Measurements from ENCODE around the gene CAMKMT. TPM values are rescaled to one million over a fixed set of nuclear protein-coding genes. Genes with fewer than 3 reads are reported as not detected.

CAMKMT gene
- total and polyA plus RNA-seq, 9 of the 15 experiments (the other 6 are each of a cell fraction or from before 2014, with no cell fraction given) = 1.6 to 15.3 (median 7.4) TPM

DNA sequence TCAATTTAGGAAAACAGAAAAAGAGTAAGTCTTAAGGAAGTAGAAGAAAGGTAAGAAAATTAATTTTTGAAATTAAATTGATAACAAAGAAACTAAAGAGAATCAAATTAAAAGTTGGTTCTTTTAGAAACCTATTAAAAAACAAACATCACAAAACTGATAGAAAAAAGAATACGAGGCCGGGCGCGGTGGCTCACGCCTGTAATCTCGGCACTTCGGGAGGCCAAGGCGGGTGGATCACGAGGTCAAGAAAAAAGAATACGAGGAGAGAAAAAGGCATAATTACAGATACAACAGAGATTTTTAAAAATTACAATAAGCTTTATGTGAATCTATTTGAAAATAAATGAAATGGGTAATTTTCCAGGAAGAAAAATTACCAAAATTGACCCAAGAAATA, 12.2 kb upstream of the CAMKMT start:
- no peak overlapping the region for H3K4me3 ChIP-seq
- FAIRE-seq = no peak

More for the DNA sequence above, 12.2 kb upstream of the CAMKMT start:
- Histone ChIP-seq H2AFZ (ENCODE audit: low read depth, low read length) (no peak overlapping the region), H4K20me1 (replicated peaks; ENCODE audit: control insufficient read depth, insufficient read depth, low read length) (no peaks in the 10 kb centered on the region), H3K9me3 (replicated peaks; ENCODE audit: control insufficient read depth, insufficient read depth, low read depth, low read length) (no peaks in the 10 kb centered on the region), H3K27ac (ENCODE audit: extremely low read depth, low read depth, low read length) (no peak overlapping the region), H3K9me1 (ENCODE audit: control insufficient read depth, insufficient read depth, low read length) (no peaks in the 10 kb centered on the region), H3K4me1 (replicated peaks in 1 of 2; ENCODE audit: control insufficient read depth in 2 of 2, insufficient read depth in 2 of 2, low read length in 2 of 2) (no peaks in the 10 kb centered on the region), H3K4me2 (ENCODE audit: insufficient read depth, low read length) (no peak overlapping the region), H3K79me2 (ENCODE audit: control insufficient read depth, insufficient read depth, low read length) (no peaks in the 10 kb centered on the region), H3K27me3 (ENCODE audit: control insufficient read depth in 2 of 2, insufficient read depth in 2 of 2, low read length in 2 of 2) (no peaks in the 10 kb centered on the region), H3K9ac (ENCODE audit: insufficient read depth in 1 of 2, low read depth in 2 of 2, low read length in 2 of 2) (no peak overlapping the region), H3K36me3 (ENCODE audit: control insufficient read depth, insufficient read depth, low read length) (peaks cover 11% of the 10 kb centered on the region; the same call in 1 of the 3 replicates)
- BruUV-seq (replicated peaks) = no TSS peak
- ATAC-seq = no peak
- CTCF ChIA-PET (ENCODE audit: low intra/inter-chr PET ratio) = no interaction called here
- no peak for DNase-seq (ENCODE audit: extremely low read depth in 1 of 4, low spot score in 3 of 4)
- intact Hi-C loops (cut with micrococcal nuclease) (no loop called here), in situ Hi-C loops (cut with MboI) (no loop called here)
- TF ChIP-seq GABPB2 (CRISPR knock-in tag; conservative IDR thresholded peaks at IDR 0.05) = no peak
- no peak for TF ChIP-seq ZNF217 (CRISPR knock-in tag; IDR thresholded peaks at IDR 0.05)
- TF ChIP-seq CCNT2 (IDR thresholded peaks at IDR 0.05; ENCODE audit: borderline replicate concordance, extremely low read depth, insufficient read length, low read depth, low read length) = no peak
- TF ChIP-seq ZNF253 (CRISPR knock-in tag; conservative IDR thresholded peaks at IDR 0.05) = no peak
- TF ChIP-seq, protein P1, sequence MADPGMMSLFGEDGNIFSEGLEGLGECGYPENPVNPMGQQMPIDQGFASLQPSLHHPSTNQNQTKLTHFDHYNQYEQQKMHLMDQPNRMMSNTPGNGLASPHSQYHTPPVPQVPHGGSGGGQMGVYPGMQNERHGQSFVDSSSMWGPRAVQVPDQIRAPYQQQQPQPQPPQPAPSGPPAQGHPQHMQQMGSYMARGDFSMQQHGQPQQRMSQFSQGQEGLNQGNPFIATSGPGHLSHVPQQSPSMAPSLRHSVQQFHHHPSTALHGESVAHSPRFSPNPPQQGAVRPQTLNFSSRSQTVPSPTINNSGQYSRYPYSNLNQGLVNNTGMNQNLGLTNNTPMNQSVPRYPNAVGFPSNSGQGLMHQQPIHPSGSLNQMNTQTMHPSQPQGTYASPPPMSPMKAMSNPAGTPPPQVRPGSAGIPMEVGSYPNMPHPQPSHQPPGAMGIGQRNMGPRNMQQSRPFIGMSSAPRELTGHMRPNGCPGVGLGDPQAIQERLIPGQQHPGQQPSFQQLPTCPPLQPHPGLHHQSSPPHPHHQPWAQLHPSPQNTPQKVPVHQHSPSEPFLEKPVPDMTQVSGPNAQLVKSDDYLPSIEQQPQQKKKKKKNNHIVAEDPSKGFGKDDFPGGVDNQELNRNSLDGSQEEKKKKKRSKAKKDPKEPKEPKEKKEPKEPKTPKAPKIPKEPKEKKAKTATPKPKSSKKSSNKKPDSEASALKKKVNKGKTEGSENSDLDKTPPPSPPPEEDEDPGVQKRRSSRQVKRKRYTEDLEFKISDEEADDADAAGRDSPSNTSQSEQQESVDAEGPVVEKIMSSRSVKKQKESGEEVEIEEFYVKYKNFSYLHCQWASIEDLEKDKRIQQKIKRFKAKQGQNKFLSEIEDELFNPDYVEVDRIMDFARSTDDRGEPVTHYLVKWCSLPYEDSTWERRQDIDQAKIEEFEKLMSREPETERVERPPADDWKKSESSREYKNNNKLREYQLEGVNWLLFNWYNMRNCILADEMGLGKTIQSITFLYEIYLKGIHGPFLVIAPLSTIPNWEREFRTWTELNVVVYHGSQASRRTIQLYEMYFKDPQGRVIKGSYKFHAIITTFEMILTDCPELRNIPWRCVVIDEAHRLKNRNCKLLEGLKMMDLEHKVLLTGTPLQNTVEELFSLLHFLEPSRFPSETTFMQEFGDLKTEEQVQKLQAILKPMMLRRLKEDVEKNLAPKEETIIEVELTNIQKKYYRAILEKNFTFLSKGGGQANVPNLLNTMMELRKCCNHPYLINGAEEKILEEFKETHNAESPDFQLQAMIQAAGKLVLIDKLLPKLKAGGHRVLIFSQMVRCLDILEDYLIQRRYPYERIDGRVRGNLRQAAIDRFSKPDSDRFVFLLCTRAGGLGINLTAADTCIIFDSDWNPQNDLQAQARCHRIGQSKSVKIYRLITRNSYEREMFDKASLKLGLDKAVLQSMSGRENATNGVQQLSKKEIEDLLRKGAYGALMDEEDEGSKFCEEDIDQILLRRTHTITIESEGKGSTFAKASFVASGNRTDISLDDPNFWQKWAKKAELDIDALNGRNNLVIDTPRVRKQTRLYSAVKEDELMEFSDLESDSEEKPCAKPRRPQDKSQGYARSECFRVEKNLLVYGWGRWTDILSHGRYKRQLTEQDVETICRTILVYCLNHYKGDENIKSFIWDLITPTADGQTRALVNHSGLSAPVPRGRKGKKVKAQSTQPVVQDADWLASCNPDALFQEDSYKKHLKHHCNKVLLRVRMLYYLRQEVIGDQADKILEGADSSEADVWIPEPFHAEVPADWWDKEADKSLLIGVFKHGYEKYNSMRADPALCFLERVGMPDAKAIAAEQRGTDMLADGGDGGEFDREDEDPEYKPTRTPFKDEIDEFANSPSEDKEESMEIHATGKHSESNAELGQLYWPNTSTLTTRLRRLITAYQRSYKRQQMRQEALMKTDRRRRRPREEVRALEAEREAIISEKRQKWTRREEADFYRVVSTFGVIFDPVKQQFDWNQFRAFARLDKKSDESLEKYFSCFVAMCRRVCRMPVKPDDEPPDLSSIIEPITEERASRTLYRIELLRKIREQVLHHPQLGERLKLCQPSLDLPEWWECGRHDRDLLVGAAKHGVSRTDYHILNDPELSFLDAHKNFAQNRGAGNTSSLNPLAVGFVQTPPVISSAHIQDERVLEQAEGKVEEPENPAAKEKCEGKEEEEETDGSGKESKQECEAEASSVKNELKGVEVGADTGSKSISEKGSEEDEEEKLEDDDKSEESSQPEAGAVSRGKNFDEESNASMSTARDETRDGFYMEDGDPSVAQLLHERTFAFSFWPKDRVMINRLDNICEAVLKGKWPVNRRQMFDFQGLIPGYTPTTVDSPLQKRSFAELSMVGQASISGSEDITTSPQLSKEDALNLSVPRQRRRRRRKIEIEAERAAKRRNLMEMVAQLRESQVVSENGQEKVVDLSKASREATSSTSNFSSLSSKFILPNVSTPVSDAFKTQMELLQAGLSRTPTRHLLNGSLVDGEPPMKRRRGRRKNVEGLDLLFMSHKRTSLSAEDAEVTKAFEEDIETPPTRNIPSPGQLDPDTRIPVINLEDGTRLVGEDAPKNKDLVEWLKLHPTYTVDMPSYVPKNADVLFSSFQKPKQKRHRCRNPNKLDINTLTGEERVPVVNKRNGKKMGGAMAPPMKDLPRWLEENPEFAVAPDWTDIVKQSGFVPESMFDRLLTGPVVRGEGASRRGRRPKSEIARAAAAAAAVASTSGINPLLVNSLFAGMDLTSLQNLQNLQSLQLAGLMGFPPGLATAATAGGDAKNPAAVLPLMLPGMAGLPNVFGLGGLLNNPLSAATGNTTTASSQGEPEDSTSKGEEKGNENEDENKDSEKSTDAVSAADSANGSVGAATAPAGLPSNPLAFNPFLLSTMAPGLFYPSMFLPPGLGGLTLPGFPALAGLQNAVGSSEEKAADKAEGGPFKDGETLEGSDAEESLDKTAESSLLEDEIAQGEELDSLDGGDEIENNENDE (IDR thresholded peaks at IDR 0.05; ENCODE audit: low read depth, low read length) = no peak
- no peak for TF ChIP-seq OTX1 (CRISPR knock-in tag; IDR thresholded peaks at IDR 0.05)
- no peak for TF ChIP-seq ARID1B (IDR thresholded peaks at IDR 0.05)
- TF ChIP-seq, protein P2, sequence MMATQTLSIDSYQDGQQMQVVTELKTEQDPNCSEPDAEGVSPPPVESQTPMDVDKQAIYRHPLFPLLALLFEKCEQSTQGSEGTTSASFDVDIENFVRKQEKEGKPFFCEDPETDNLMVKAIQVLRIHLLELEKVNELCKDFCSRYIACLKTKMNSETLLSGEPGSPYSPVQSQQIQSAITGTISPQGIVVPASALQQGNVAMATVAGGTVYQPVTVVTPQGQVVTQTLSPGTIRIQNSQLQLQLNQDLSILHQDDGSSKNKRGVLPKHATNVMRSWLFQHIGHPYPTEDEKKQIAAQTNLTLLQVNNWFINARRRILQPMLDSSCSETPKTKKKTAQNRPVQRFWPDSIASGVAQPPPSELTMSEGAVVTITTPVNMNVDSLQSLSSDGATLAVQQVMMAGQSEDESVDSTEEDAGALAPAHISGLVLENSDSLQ (IDR thresholded peaks at IDR 0.05) = no peak
- no peak for TF ChIP-seq SMARCA4 (IDR thresholded peaks at IDR 0.05)
- TF ChIP-seq KAT2B (IDR thresholded peaks at IDR 0.05; ENCODE audit: low read depth, low read length) = no peak
- TF ChIP-seq PHF20 (IDR thresholded peaks at IDR 0.05; ENCODE audit: partially characterized antibody) = no peak
- 93% methylated on average over 10 of the region's 10 CpGs for WGBS (ENCODE audit: insufficient coverage, low coverage, missing lambda C conversion rate)
- POLR2A ChIA-PET = interaction anchor here (2.2 to 4.0 kb wide), 2 partner anchors 11 kb away, joined by 10 to 40 read pairs; partner anchors contain the start of genes CAMKMT and PREPL
